ENCODE results near the gene UBE2E1.

Gene UBE2E1

GRCh38 chr3:23872330-23872729 is 66.6 kb downstream of the UBE2E1 start:
- Histone ChIP-seq H3K36me3 (no peaks in the 10 kb centered on the region), H3K4me3 (no peak overlapping the region), H3K27ac (no peak overlapping the region), H3K4me1 (peaks cover 0 to 37% (median 15%) of the 10 kb centered on the region in 4 donors), H3K27me3 (no peaks in the 10 kb centered on the region), H3K9me3 (no peaks in the 10 kb centered on the region)
- no peak for TF ChIP-seq CTCF (IDR thresholded peaks at IDR 0.05)
- intact Hi-C loops (cut with DNase I; ENCODE audit: low total_unique reads): no loop called here
- no peak for DNase-seq

- H3K36me3 ChIP-seq: no peaks in the 10 kb centered on the region
- H3K27me3 ChIP-seq: no peaks in the 10 kb centered on the region
- no peak overlapping the region for H3K4me3 ChIP-seq
- H3K4me1 ChIP-seq: peaks cover 0 to 28% (median 19%) of the 10 kb centered on the region in 4 donors
- no peak overlapping the region for H3K27ac ChIP-seq
- H3K9me3 ChIP-seq: no peaks in the 10 kb centered on the region
- no peak for DNase-seq
- TF ChIP-seq CTCF (IDR thresholded peaks at IDR 0.05): no peak
- intact Hi-C loops (cut with DNase I; ENCODE audit: low total_unique reads): no loop called here
Measured at GRCh38 chr3:23873941-23874340, 68.2 kb downstream of the UBE2E1 start.

- intact Hi-C loops (cut with DNase I; ENCODE audit: low total_unique reads): no loop called here
- TF ChIP-seq CTCF (IDR thresholded peaks at IDR 0.05): no peak
- H3K9me3 ChIP-seq: no peaks in the 10 kb centered on the region
- peaks cover 0 to 28% (median 19%) of the 10 kb centered on the region in 4 donors for H3K4me1 ChIP-seq
- H3K27ac ChIP-seq: no peak overlapping the region
- no peaks in the 10 kb centered on the region for H3K36me3 ChIP-seq
- no peak overlapping the region for H3K4me3 ChIP-seq
- H3K27me3 ChIP-seq: no peaks in the 10 kb centered on the region
- no peak for DNase-seq
Measured at GRCh38 chr3:23874359-23875112, 68.8 kb downstream of the UBE2E1 start.

DNA sequence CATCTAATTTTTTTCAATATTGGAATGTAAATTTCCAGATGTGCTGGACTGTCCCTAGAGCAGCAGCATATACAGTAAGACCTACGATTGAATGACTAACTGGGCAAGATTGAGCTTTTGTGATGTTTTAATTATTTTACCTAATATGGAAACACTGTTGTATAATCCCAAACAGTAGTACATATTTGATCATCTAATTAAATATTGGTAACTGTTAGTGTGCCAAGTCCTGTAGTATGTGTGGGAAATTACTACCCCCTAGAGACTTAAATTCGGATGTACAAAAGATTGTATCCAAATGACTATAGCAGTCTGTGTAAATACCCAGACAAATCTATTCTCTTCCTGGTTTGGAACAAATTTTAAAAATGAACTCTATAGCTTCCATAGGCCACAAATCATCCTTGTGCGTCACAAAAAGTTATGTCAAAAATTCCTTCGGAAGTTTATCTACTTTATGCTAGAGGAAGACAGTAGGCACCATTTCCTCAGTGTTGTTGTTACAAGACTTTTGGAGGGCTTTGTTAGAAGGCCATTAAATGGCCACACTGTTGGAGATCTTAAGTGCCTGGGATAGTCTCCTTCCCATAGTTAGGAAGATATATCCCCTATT is 69.5 kb downstream of the UBE2E1 start:
- Histone ChIP-seq H3K9me3 (no peaks in the 10 kb centered on the region), H3K4me3 (no peak overlapping the region), H3K27ac (no peak overlapping the region), H3K36me3 (no peaks in the 10 kb centered on the region), H3K27me3 (no peaks in the 10 kb centered on the region), H3K4me1 (peaks cover 0 to 28% (median 17%) of the 10 kb centered on the region in 4 donors)
- TF ChIP-seq CTCF (IDR thresholded peaks at IDR 0.05): no peak
- intact Hi-C loops (cut with DNase I; ENCODE audit: low total_unique reads): no loop called here
- no peak for DNase-seq

DNA sequence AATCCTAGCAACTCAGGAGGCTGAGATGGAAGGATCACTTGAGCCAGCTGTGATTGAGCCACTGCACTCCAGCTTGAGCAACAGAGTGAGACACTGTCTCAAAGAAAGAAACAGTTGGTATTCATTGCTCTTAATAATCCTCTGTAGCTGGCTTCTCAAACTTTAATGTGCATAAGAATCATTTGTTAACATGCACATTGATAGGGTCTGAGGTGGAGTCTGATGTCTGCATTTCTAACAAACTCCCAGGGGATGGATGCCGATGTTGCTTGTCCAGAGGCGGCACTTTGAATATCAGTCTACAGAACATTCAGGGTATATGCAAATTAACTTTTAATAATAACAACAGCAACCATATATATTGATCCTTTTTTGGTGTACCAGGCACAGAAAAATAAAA is 71.2 kb downstream of the UBE2E1 start:
- Histone ChIP-seq H3K36me3 (peaks cover 0 to 3% (median 2%) of the 10 kb centered on the region in 3 donors), H3K27ac (no peak overlapping the region), H3K9me3 (no peaks in the 10 kb centered on the region), H3K27me3 (no peaks in the 10 kb centered on the region), H3K4me1 (peaks cover 0 to 28% (median 17%) of the 10 kb centered on the region in 4 donors), H3K4me3 (no peak overlapping the region)
- intact Hi-C loops (cut with DNase I; ENCODE audit: low total_unique reads): no loop called here
- no peak for TF ChIP-seq CTCF (IDR thresholded peaks at IDR 0.05)
- DNase-seq: no peak
